CD8-positive, alpha-beta memory T cell (primary cell): ENCODE results near the gene TMEM169. TPM values are rescaled to one million over a fixed set of nuclear protein-coding genes. Genes with fewer than 3 reads are reported as not detected.
A peak's percentile ranks its signal among the peaks of the same experiment; 100 is the strongest.

ENCODE experiments used
- CTCF ChIA-PET: fragments of 350-600 bp; sonication (Branson Sonifier 250); formaldehyde crosslinking; loops from one replicate; lab custom pipeline; 2021; ENCODE audit warnings: antibody characterized with exemption; lab: Charles Lee
- POLR2A ChIA-PET: fragments of 350-600 bp; sonication (Branson Sonifier 250); formaldehyde crosslinking; loops from one replicate; lab custom pipeline; 2021; ENCODE audit warnings: antibody characterized with exemption; lab: Charles Lee
- DNase-seq, 5 donors: peaks; one replicate each; pipeline versions ENCODE4 v3.0.0 to v3.0.0-alpha.2; 2020 to 2022; ENCODE audit warnings: mixed read lengths in 1 of 5
- H3K27ac ChIP-seq: one replicate; pipeline ENCODE4 v1.7.0; 2013; ENCODE audit warnings: low read depth, mild to moderate bottlenecking, low read length, moderate library complexity
- H3K27me3 ChIP-seq: 2 replicates; pipeline ENCODE4 v1.7.0; 2013; ENCODE audit warnings: low read length, mild to moderate bottlenecking; ENCODE audit not compliant: insufficient read depth, poor library complexity, severe bottlenecking
- H3K36me3 ChIP-seq: 2 replicates; pipeline ENCODE4 v1.7.0; 2013; ENCODE audit warnings: mild to moderate bottlenecking, low read length, moderate library complexity; ENCODE audit not compliant: insufficient read depth
- H3K4me1 ChIP-seq: 2 replicates; pipeline ENCODE4 v1.7.0; 2013; ENCODE audit warnings: mild to moderate bottlenecking, low read length, moderate library complexity; ENCODE audit not compliant: insufficient read depth
- H3K4me3 ChIP-seq: 2 replicates; pipeline ENCODE4 v1.7.0; 2013; ENCODE audit warnings: mild to moderate bottlenecking, low read length
- H3K9me3 ChIP-seq: 2 replicates; pipeline ENCODE4 v1.7.0; 2013; ENCODE audit warnings: mild to moderate bottlenecking, low read length
- H3K27ac Mint-ChIP-seq, 8 donors: one replicate each; pipeline ENCODE4 v1.8.0; 2020 to 2021; ENCODE audit warnings: mixed read lengths in 8 of 8, mild to moderate bottlenecking in 6 of 8, inconsistent platforms in 3 of 8, moderate library complexity in 3 of 8
- H3K27me3 Mint-ChIP-seq, 2 donors: one replicate each; pipeline ENCODE4 v1.8.0; 2020 to 2021; ENCODE audit warnings: mixed read lengths in 2 of 2, mild to moderate bottlenecking in 1 of 2, moderate library complexity in 1 of 2
- H3K36me3 Mint-ChIP-seq, 3 donors: one replicate each; pipeline ENCODE4 v1.8.0; 2020 to 2021; ENCODE audit warnings: mixed read lengths in 3 of 3, inconsistent platforms in 1 of 3, mild to moderate bottlenecking in 1 of 3
- H3K4me1 Mint-ChIP-seq, 3 donors: one replicate each; pipeline ENCODE4 v1.8.0; 2020 to 2021; ENCODE audit warnings: mixed read lengths in 3 of 3, inconsistent platforms in 1 of 3, mild to moderate bottlenecking in 1 of 3
- H3K4me3 Mint-ChIP-seq, 7 donors: one replicate each; pipeline ENCODE4 v1.8.0; 2020 to 2021; ENCODE audit warnings: mixed read lengths in 7 of 7, mild to moderate bottlenecking in 6 of 7, moderate library complexity in 4 of 7, inconsistent platforms in 2 of 7
- H3K9me3 Mint-ChIP-seq, 5 donors: one replicate each; pipeline ENCODE4 v1.8.0; 2020 to 2022; ENCODE audit warnings: mixed read lengths in 5 of 5, mild to moderate bottlenecking in 3 of 5, moderate library complexity in 2 of 5, inconsistent platforms in 1 of 5
- polyA plus RNA-seq: library from polyadenylated mRNA; unstranded; fragments of 300-500 nt; fragmentation: Illumina TruSeq; gene quantifications from one replicate; pipeline ENCODE4 v1.2.3, GENCODE V29; 2021
- total RNA-seq, 2 experiments: library from RNA; stranded (reverse); gene quantifications; one replicate each; pipeline ENCODE4 v1.2.3, GENCODE V29; 2021

Gene TMEM169
- total and polyA plus RNA-seq, 3 experiments from 2014 or later: 0.63 to 1.1 (median 0.73) TPM

DNA sequence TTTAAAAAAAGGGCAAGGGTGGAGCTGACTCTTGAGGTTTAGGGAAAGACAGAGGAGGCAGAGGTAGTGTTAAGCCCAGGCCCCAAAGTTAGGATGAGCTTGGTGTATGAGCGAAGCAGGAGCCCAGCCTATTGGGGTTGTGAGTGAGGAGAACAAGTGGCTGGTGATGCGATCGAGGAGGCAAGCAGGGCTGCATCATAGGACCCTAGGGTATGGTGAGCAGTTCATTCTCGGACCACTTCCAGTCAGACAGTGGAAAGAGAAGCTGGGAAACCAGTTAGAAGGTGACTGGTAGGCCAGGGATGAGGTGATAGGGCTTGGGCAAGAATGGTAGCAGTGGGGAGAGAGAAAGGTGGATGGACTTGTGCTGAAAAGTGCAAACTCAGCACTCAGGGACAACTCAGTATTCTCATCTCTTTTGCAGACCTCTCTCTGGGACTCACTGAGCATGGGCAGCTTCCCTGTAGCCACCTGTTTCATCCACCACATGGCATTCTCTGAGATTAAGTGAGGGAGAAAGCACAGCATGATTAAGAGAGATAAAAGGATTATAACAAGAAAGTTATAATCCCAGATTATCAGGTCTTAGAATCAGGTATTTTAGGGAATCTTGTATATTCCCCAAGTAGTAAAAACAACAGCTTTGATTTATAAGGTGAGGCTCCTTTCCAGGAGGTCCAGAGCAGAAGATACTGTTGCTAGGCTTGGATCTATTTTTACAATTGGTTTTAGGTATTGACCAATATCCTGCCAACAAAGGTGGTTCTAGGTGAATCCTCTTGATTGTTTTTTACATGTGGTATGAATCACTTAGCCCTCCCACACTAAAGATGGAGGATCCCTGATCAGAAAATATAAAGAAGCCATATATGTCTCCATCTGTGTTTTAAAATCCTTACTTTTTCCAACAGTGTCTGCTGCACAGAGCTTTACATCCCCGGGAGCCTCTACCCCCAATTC is 65.7 kb downstream of the TMEM169 start:
- peak overlapping the region in 7 of 8 donors; percentile 11 to 75 (median 45) for H3K27ac Mint-ChIP-seq
- peaks cover 29 to 40% (median 38%) of the 10 kb centered on the region in 3 donors for H3K4me1 Mint-ChIP-seq
- no peaks in the 10 kb centered on the region for H3K9me3 Mint-ChIP-seq
- no peak overlapping the region for H3K27ac ChIP-seq
- ChIA-PET POLR2A (no interaction called here), CTCF (no interaction called here)
- peaks cover 3 to 70% (median 18%) of the 10 kb centered on the region in 3 donors for H3K36me3 Mint-ChIP-seq
- no peaks in the 10 kb centered on the region for H3K4me1 ChIP-seq
- no peak overlapping the region for H3K4me3 ChIP-seq
- H3K27me3 ChIP-seq: no peaks in the 10 kb centered on the region
- DNase-seq: no peak
- H3K27me3 Mint-ChIP-seq: no peaks in the 10 kb centered on the region
- H3K9me3 ChIP-seq: no peaks in the 10 kb centered on the region
- H3K4me3 Mint-ChIP-seq: no peak overlapping the region
- H3K36me3 ChIP-seq: peaks cover 65% of the 10 kb centered on the region

DNA sequence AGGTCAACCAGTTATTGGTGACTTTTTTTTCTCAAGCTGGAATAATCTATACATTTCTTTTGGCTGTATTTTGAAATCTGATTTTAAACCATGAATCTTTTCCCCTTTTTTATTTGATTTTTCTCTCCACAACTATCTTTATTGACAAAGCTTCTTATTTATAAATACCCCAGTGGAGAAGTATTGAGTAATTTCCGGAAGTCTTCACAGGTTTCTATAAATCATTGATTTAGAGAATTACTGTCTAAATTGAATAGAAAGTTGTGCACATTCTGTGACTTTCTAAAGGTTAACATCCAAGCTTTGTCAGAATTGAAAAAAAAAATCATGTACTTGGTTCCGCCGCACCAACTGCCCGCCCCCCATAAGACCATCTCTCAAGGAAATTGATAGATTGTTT is 67.3 kb downstream of the TMEM169 start:
- no peak overlapping the region for H3K4me3 ChIP-seq
- no peaks in the 10 kb centered on the region for H3K9me3 ChIP-seq
- H3K4me1 ChIP-seq: no peaks in the 10 kb centered on the region
- ChIA-PET POLR2A (no interaction called here), CTCF (interaction anchor here (1.3 kb wide), 1 partner anchor 255 kb away, joined by 3 read pairs; no protein-coding TSS in a partner anchor)
- Mint-ChIP-seq H3K9me3 (no peaks in the 10 kb centered on the region), H3K4me1 (peaks cover 33 to 49% (median 45%) of the 10 kb centered on the region in 3 donors), H3K27me3 (no peaks in the 10 kb centered on the region), H3K4me3 (no peak overlapping the region), H3K27ac (peak overlapping the region in 3 of 8 donors; percentile 13 to 30 (median 16)), H3K36me3 (peaks cover 3 to 75% (median 22%) of the 10 kb centered on the region in 3 donors)
- H3K36me3 ChIP-seq: peaks cover 67% of the 10 kb centered on the region
- H3K27me3 ChIP-seq: no peaks in the 10 kb centered on the region
- no peak for DNase-seq
- no peak overlapping the region for H3K27ac ChIP-seq

DNA sequence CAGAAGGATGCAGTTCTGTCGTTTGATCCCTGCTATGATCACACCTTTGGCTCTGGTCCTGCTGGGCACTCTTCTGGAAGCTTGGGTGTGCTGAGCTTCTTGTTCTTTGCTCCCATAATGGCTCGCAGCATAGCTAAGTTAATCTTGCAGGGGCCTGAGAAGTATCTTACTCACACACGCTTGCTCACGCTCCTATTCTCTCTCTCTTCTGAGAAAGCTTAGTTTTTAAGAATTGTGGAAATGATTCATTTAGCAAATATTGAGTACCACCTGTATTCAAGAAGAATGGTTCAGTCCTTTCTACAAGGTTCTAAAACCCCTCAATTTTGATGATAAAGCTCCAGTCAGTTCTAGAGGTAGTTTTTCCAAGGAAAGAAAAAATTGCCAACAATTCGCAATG is 68.0 kb downstream of the TMEM169 start:
- H3K27me3 Mint-ChIP-seq: no peaks in the 10 kb centered on the region
- H3K27ac ChIP-seq: no peak overlapping the region
- H3K9me3 Mint-ChIP-seq: no peaks in the 10 kb centered on the region
- ChIA-PET POLR2A (interaction anchor here (0.6 kb wide), 1 partner anchor 252 kb away, joined by 3 read pairs; no protein-coding TSS in a partner anchor), CTCF (no interaction called here)
- H3K36me3 ChIP-seq: peaks cover 66% of the 10 kb centered on the region
- DNase-seq: no peak
- no peaks in the 10 kb centered on the region for H3K27me3 ChIP-seq
- H3K4me1 Mint-ChIP-seq: peaks cover 33 to 53% (median 50%) of the 10 kb centered on the region in 3 donors
- no peaks in the 10 kb centered on the region for H3K9me3 ChIP-seq
- H3K4me3 ChIP-seq: no peak overlapping the region
- peak overlapping the region in 2 of 8 donors; percentile 9 to 12 for H3K27ac Mint-ChIP-seq
- peaks cover 3 to 82% (median 25%) of the 10 kb centered on the region in 3 donors for H3K36me3 Mint-ChIP-seq
- H3K4me3 Mint-ChIP-seq: no peak overlapping the region
- no peaks in the 10 kb centered on the region for H3K4me1 ChIP-seq

DNA sequence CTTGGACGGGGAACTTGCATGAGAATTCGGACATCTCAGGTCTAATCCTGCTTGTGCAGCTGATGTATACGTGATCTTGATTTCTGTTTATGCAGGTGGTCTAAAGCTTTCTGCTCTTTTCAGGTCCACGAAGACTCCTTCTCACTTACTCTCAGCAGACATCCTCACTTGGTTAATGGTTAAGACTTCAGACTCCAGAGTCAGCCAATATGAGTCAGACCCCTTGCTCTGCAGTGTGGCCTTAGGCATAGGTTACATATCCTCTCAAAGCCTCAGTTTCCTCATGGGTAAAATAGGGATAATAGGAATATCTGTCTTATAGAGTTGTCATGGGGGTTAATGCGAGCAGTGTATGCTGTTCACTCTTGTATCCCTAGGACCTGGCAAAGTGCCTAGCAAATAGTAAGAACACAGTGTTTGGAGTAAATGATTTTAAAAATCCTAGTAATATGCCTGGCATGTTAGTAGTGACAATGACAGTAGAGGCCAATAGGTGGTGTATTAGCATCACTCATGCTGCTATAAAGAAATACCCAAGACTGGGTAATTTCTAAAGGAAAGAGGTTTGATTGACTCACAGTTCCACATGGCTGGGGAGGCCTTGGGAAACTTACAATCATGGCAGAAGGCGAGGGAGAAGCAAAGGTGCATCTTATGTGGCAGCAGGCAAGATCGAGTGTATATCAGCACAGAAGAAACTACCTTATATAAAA is 69.8 kb downstream of the TMEM169 start:
- ChIA-PET CTCF (no interaction called here), POLR2A (no interaction called here)
- H3K9me3 Mint-ChIP-seq: no peaks in the 10 kb centered on the region
- peaks cover 34 to 56% (median 55%) of the 10 kb centered on the region in 3 donors for H3K4me1 Mint-ChIP-seq
- Histone ChIP-seq H3K27ac (no peak overlapping the region), H3K36me3 (peaks cover 66% of the 10 kb centered on the region), H3K4me1 (no peaks in the 10 kb centered on the region), H3K27me3 (no peaks in the 10 kb centered on the region), H3K9me3 (no peaks in the 10 kb centered on the region), H3K4me3 (no peak overlapping the region)
- no peaks in the 10 kb centered on the region for H3K27me3 Mint-ChIP-seq
- no peak overlapping the region for H3K4me3 Mint-ChIP-seq
- peak overlapping the region in 4 of 8 donors; percentile 7 to 84 (median 27) for H3K27ac Mint-ChIP-seq
- H3K36me3 Mint-ChIP-seq: peaks cover 3 to 97% (median 30%) of the 10 kb centered on the region in 3 donors
- DNase-seq: no peak

Other genes starting within 250 kb of the TMEM169 start
- gene MREG, start 68.4 kb upstream of the TMEM169 start, total RNA-seq: 10 to 100 TPM; 25.4 to 26.2 TPM
- gene MREG, start 68.4 kb upstream of the TMEM169 start, polyA plus RNA-seq: 3.9 TPM
- 10 to 100 TPM; 10.5 to 12.6 TPM for gene PECR, start 110 bp upstream of the TMEM169 start, total RNA-seq
- gene PECR, start 110 bp upstream of the TMEM169 start, polyA plus RNA-seq: 24.4 TPM
- gene XRCC5, start 27.4 kb downstream of the TMEM169 start, total RNA-seq: 100 to 1,000 TPM; 612 to 643 TPM
- gene XRCC5, start 27.4 kb downstream of the TMEM169 start, polyA plus RNA-seq: 306 TPM